Vagina (tissue), 2 donors: ENCODE measurements around the gene AGBL1.

Source experiments
- POLR2AphosphoS5 ChIP-seq, 2 donors: sonication (generic); formaldehyde crosslinking; IDR thresholded peaks; one replicate each; pipeline ENCODE4 v1.9.0; 2017; ENCODE audit warnings: antibody characterized with exemption in 2 of 2, mild to moderate bottlenecking in 2 of 2, low read depth in 1 of 2; ENCODE audit not compliant: insufficient read depth in 1 of 2
- TF ChIP-seq, protein P1 (sequence below), 3 experiments: fragments of 450-650 bp in 2 of 3; fragments of 200-600 bp in 1 of 3; sonication (generic) in 1 of 3; IDR thresholded peaks; one replicate each; pipeline ENCODE4 v1.5.1; 2017 to 2019; ENCODE audit warnings: antibody characterized with exemption in 3 of 3, mild to moderate bottlenecking in 2 of 3, moderate library complexity in 2 of 3

DNA sequence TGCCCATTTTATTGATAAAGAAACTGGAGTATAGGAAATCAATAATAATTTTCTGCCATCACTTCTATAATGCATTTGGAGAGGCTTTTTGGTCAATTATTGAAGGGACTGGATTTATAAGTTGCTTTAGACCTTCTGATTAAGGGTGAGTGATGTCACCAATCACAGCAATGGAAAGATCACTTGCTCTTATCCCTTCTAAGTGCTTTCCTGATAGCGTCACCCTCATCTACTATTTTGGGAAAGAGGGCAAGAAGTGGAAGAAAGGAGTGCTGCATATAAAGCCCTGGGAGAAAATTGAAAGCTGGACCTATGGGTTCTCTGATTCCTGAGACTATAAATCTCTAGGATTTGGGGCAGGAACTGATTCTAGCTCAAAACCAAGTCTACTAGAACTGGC lies 771.3 kb downstream of the AGBL1 start:
- no peak for TF ChIP-seq POLR2AphosphoS5 (IDR thresholded peaks at IDR 0.05; ENCODE audit: insufficient read depth in 1 of 2, low read depth in 1 of 2)
- TF ChIP-seq, protein P1, sequence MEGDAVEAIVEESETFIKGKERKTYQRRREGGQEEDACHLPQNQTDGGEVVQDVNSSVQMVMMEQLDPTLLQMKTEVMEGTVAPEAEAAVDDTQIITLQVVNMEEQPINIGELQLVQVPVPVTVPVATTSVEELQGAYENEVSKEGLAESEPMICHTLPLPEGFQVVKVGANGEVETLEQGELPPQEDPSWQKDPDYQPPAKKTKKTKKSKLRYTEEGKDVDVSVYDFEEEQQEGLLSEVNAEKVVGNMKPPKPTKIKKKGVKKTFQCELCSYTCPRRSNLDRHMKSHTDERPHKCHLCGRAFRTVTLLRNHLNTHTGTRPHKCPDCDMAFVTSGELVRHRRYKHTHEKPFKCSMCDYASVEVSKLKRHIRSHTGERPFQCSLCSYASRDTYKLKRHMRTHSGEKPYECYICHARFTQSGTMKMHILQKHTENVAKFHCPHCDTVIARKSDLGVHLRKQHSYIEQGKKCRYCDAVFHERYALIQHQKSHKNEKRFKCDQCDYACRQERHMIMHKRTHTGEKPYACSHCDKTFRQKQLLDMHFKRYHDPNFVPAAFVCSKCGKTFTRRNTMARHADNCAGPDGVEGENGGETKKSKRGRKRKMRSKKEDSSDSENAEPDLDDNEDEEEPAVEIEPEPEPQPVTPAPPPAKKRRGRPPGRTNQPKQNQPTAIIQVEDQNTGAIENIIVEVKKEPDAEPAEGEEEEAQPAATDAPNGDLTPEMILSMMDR (IDR thresholded peaks at IDR 0.05): no peak
